ENCODE results near the gene PIP5K1B.

Gene PIP5K1B

GRCh38 chr9:68775003-68775730 is 70.1 kb downstream of the PIP5K1B start:
- H3K4me3 ChIP-seq (ENCODE audit: low read depth, low read length): no peak overlapping the region
- TF ChIP-seq, protein P1, sequence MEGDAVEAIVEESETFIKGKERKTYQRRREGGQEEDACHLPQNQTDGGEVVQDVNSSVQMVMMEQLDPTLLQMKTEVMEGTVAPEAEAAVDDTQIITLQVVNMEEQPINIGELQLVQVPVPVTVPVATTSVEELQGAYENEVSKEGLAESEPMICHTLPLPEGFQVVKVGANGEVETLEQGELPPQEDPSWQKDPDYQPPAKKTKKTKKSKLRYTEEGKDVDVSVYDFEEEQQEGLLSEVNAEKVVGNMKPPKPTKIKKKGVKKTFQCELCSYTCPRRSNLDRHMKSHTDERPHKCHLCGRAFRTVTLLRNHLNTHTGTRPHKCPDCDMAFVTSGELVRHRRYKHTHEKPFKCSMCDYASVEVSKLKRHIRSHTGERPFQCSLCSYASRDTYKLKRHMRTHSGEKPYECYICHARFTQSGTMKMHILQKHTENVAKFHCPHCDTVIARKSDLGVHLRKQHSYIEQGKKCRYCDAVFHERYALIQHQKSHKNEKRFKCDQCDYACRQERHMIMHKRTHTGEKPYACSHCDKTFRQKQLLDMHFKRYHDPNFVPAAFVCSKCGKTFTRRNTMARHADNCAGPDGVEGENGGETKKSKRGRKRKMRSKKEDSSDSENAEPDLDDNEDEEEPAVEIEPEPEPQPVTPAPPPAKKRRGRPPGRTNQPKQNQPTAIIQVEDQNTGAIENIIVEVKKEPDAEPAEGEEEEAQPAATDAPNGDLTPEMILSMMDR (IDR thresholded peaks at IDR 0.05; ENCODE audit: insufficient read depth, low read depth, low read length, missing control alignments): no peak
- no peak for DNase-seq (ENCODE audit: low read depth)

DNA sequence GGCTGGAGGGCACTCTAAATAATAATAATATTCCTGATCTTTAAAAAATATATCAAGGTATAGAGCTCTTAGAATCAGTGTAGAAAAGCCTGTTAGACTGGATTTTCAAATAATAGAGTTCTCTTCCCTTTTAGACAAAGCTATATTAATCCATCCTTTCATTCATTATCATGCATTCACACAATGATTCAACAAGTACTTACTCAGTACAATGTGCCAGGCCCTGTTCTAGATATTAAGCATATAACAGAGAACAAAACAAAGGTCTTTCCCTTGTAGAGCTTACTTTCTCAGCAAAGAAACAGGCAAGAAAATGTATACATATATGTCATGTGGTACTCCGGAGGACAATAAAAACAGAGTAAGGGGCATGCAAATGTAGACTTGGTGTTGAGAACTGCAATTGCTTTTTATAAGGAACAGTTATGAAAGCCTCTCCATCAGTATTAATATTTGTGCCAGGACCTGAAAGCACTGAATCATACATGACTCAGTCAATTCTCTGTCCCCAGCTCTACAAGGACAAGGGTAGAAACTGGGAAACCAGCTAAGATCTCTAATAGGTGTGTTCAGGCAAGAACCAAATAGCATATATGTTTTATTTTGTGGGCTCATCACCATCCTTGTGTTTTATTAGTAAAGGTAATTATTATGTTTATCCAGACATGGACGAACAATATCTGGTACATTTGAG is 72.2 kb downstream of the PIP5K1B start:
- DNase-seq (ENCODE audit: low read depth): no peak
- TF ChIP-seq, protein P1 (IDR thresholded peaks at IDR 0.05; ENCODE audit: insufficient read depth, low read depth, low read length, missing control alignments): no peak
- no peak overlapping the region for H3K4me3 ChIP-seq (ENCODE audit: low read depth, low read length)

- H3K4me3 ChIP-seq (ENCODE audit: low read depth, low read length): no peak overlapping the region
- DNase-seq (ENCODE audit: low read depth): no peak
- TF ChIP-seq, protein P1 (IDR thresholded peaks at IDR 0.05; ENCODE audit: insufficient read depth, low read depth, low read length, missing control alignments): no peak
Observed at GRCh38 chr9:68778635-68779034, 73.6 kb downstream of the PIP5K1B start.

DNA sequence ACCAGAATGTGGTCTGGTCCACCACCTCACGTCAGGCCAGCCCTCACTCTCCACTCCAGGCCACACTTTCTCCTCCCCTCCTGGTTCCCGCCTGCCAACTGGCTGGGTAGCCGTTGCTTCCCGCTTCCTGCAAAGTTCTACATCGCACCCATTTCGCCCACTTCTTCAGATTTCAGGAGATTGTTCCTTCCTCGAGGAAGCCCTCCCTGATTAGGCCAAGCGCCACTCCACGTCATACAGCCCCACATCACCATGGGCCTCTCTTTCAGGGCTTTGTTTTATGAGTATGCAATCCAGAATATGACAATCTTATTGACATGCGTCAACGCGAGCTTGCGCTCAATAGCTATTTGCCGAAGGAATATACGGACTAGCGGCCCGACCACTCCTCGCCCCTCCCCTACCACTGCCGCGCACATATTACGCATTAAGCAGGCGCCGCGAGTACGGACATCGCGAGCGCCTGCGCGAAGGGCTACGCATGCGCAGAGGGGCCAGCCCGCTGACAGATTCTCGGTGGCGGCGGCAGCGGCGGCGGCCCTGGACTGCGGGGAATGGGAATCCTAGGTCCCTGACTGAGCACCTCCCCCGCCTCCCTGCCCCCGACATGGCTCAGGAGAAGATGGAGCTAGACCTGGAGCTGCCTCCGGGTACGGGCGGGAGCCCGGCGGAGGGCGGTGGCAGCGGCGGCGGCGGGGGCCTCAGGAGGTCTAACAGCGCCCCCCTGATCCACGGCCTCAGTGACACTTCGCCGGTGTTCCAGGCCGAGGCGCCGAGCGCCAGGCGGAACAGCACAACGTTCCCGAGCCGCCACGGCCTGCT is 74.7 kb downstream of the PIP5K1B start:
- DNase-seq (ENCODE audit: low read depth): peak; percentile 97
- TF ChIP-seq, protein P1 (IDR thresholded peaks at IDR 0.05; ENCODE audit: insufficient read depth, low read depth, low read length, missing control alignments): peak; percentile 58
- peak overlapping the region; percentile 75 for H3K4me3 ChIP-seq (ENCODE audit: low read depth, low read length)

- TF ChIP-seq, protein P1 (IDR thresholded peaks at IDR 0.05; ENCODE audit: insufficient read depth, low read depth, low read length, missing control alignments): no peak
- H3K4me3 ChIP-seq (ENCODE audit: low read depth, low read length): peak overlapping the region; percentile 75
- DNase-seq (ENCODE audit: low read depth): no peak
Observed at GRCh38 chr9:68780380-68780712, 75.3 kb downstream of the PIP5K1B start.

DNA sequence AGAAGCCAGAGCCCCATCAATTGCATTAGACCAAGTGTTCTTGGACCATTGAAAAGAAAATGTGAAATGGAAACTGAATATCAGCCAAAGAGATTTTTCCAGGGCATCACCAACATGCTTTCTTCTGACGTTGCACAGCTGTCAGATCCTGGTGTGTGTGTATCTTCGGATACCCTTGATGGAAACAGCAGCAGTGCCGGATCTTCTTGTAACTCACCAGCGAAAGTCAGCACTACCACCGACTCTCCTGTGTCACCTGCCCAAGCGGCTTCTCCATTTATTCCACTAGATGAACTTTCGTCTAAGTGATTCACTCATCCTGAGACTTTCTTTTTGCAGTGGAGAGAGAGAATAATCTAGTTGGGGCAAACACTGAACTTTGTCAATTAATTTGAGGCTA is 75.7 kb downstream of the PIP5K1B start:
- H3K4me3 ChIP-seq (ENCODE audit: low read depth, low read length): peak overlapping the region; percentile 75
- TF ChIP-seq, protein P1 (IDR thresholded peaks at IDR 0.05; ENCODE audit: insufficient read depth, low read depth, low read length, missing control alignments): no peak
- DNase-seq (ENCODE audit: low read depth): peak; percentile 42

All from GM12865 (cell line).